GM12878 (cell line): ENCODE data around the gene ITPR2. TPM values are rescaled to one million over a fixed set of nuclear protein-coding genes. Genes with fewer than 3 reads are reported as not detected.

Experiments
- ASH2L ChIP-seq: fragments of 300-600, 200-600 bp; sonication (generic); IDR thresholded peaks from 2 replicates; pipeline ENCODE4 v1.6.1; 2017; ENCODE audit warnings: low read depth, mild to moderate bottlenecking, borderline replicate concordance
- CEBPZ ChIP-seq: fragments of 150-350 bp; IDR thresholded peaks from 2 replicates; pipeline ENCODE4 v1.6.1; 2016; ENCODE audit warnings: low read depth, low read length
- IRF5 ChIP-seq: fragments of 450-650 bp; IDR thresholded peaks from 2 replicates; pipeline ENCODE4 v1.6.1; 2017; ENCODE audit warnings: borderline replicate concordance
- MLLT1 ChIP-seq: fragments of 450-650 bp; IDR thresholded peaks from 2 replicates; pipeline ENCODE4 v1.6.1; 2016; ENCODE audit warnings: mild to moderate bottlenecking
- POU2F2 ChIP-seq: IDR thresholded peaks from 3 replicates; pipeline ENCODE4 v1.6.1; 2011; ENCODE audit warnings: low read depth, mild to moderate bottlenecking, low read length, borderline replicate concordance
- SKIL ChIP-seq: fragments of 450-650 bp; IDR thresholded peaks from 2 replicates; pipeline ENCODE4 v1.6.1; 2017; ENCODE audit warnings: mild to moderate bottlenecking, low read depth, inconsistent platforms; ENCODE audit not compliant: poor library complexity, severe bottlenecking
- SRF ChIP-seq, 2 experiments: IDR thresholded peaks; 2 replicates each; pipeline ENCODE4 v1.6.1; 2011; ENCODE audit warnings: low read depth in 2 of 2, low read length in 2 of 2, mild to moderate bottlenecking in 1 of 2, moderate library complexity in 1 of 2
- polyA plus RNA-seq, 11 experiments: library from polyadenylated mRNA; depleted of rRNA in 4 of 11; unstranded in 6 of 11; stranded (reverse) in 5 of 11; fragments of >200 nt; fragmentation: Nextera tagmentation in 4 of 11; fragmentation: Illumina TruSeq in 1 of 11; extraction: Ambion mirVana in 4 of 11; extraction: Trizol in 1 of 11; gene quantifications; 1 replicate in 1 of 11; 2 replicates in 10 of 11; pipeline versions ENCODE4 v1.2.1 to v1.2.3, GENCODE V29; 2011 to 2016; ENCODE audit warnings: inconsistent platforms in 2 of 11, missing spikeins in 2 of 11, low read depth in 1 of 11
- total RNA-seq, 4 experiments: library from RNA; depleted of rRNA in 3 of 4; stranded (reverse); fragments of >200 nt in 3 of 4; fragmentation: Illumina TruSeq in 1 of 4; extraction: Trizol in 1 of 4; gene quantifications; 2 replicates each; pipeline versions ENCODE4 v1.2.1 to v1.2.3, GENCODE V29; 2013 to 2021

The ITPR2 gene
- total and polyA plus RNA-seq, 10 of the 15 experiments (the other 5 are each of a cell fraction or from before 2014, with no cell fraction given), result 7.5 to 76.2 (median 47.1) TPM

- TF ChIP-seq SKIL (no peak), ASH2L (no peak), POU2F2 (no peak), SRF (IDR thresholded peaks at IDR 0.05; ENCODE audit: low read depth in 2 of 2, low read length in 2 of 2) (no peak), MLLT1 (no peak), CEBPZ (no peak), IRF5 (no peak)
- TF ChIP-seq, all 136 proteins: peak for 0
Measured at GRCh38 chr12:26292596-26292995, 540.4 kb downstream of the ITPR2 start (continued).
